LNCaP clone FGC (cell line): ENCODE results near the gene TTN.

Source experiments
- DNase-seq: peaks from one replicate; pipeline ENCODE4 v3.0.0-alpha.2; 2011; ENCODE audit warnings: low read depth
- H3K4me3 ChIP-seq: 2 replicates; pipeline ENCODE4 v1.5.1; 2011; ENCODE audit warnings: mild to moderate bottlenecking, low read depth, low read length, control low read depth
- CTCF ChIP-seq: IDR thresholded peaks from 2 replicates; pipeline ENCODE4 v1.5.1; 2012; ENCODE audit warnings: mild to moderate bottlenecking; ENCODE audit not compliant: control insufficient read depth, insufficient read depth; ENCODE audit errors: extremely low read depth

TTN gene

GRCh38 chr2:178761759-178762371, 45.4 kb downstream of the TTN start:
- DNase-seq: peak; percentile 27
- peak; percentile 67 for TF ChIP-seq CTCF
- no peak overlapping the region for H3K4me3 ChIP-seq

GRCh38 chr2:178756843-178757242, 50.4 kb downstream of the TTN start:
- DNase-seq: no peak

GRCh38 chr2:178756343-178756742, 50.9 kb downstream of the TTN start:
- H3K4me3 ChIP-seq: no peak overlapping the region
- no peak for TF ChIP-seq CTCF
- no peak for DNase-seq

More at GRCh38 chr2:178756843-178757242, 50.4 kb downstream of the TTN start:
- H3K4me3 ChIP-seq: no peak overlapping the region
- no peak for TF ChIP-seq CTCF

- no peak overlapping the region for H3K4me3 ChIP-seq
- no peak for TF ChIP-seq CTCF
- no peak for DNase-seq
Measured at GRCh38 chr2:178747767-178748166, 59.5 kb downstream of the TTN start.

- no peak for TF ChIP-seq CTCF
- no peak overlapping the region for H3K4me3 ChIP-seq
- DNase-seq: no peak
Measured at GRCh38 chr2:178734518-178734917, 72.7 kb downstream of the TTN start.

GRCh38 chr2:178733975-178734374, 73.2 kb downstream of the TTN start:
- no peak overlapping the region for H3K4me3 ChIP-seq
- no peak for TF ChIP-seq CTCF
- DNase-seq: no peak

- no peak for DNase-seq
- H3K4me3 ChIP-seq: no peak overlapping the region
- TF ChIP-seq CTCF: no peak
Measured at GRCh38 chr2:178732913-178733312, 74.3 kb downstream of the TTN start.
